IMR-90 (cell line): ENCODE data around the gene XYLT2.

ENCODE experiments used
- BHLHE40 ChIP-seq: fragments of 150-350 bp; IDR thresholded peaks from 2 replicates; pipeline ENCODE4 v1.6.1; 2016; ENCODE audit warnings: mild to moderate bottlenecking, low read depth, low read length
- CEBPB ChIP-seq: IDR thresholded peaks from 2 replicates; pipeline ENCODE4 v1.6.1; 2012; ENCODE audit warnings: low read depth, low read length, improper control_type of control experiment
- FOS ChIP-seq: fragments of 150-350 bp; IDR thresholded peaks from 2 replicates; pipeline ENCODE4 v1.6.1; 2016; ENCODE audit warnings: low read depth, low read length
- MAZ ChIP-seq: IDR thresholded peaks from 2 replicates; pipeline ENCODE4 v1.6.1; 2012; ENCODE audit warnings: low read depth, mild to moderate bottlenecking, low read length, improper control_type of control experiment, moderate library complexity, borderline replicate concordance
- POLR2A ChIP-seq: IDR thresholded peaks from 2 replicates; pipeline ENCODE4 v1.6.1; 2012; ENCODE audit warnings: mild to moderate bottlenecking, low read depth, low read length
- RCOR1 ChIP-seq: IDR thresholded peaks from 2 replicates; pipeline ENCODE4 v1.6.1; 2012; ENCODE audit warnings: mild to moderate bottlenecking, low read length, improper control_type of control experiment; ENCODE audit not compliant: insufficient replicate concordance
- SMC3 ChIP-seq: fragments of 150-350 bp; IDR thresholded peaks from 2 replicates; pipeline ENCODE4 v1.6.1; 2016; ENCODE audit warnings: low read depth, mild to moderate bottlenecking, antibody characterized with exemption, low read length, moderate library complexity
- TF ChIP-seq, protein P1 (sequence below): conservative IDR thresholded peaks from 2 replicates; pipeline ENCODE4 v1.5.1; 2012; ENCODE audit warnings: mild to moderate bottlenecking, low read depth, low read length, improper control_type of control experiment
- TF ChIP-seq, protein P2 (sequence below): fragments of 150-350 bp; IDR thresholded peaks from 2 replicates; pipeline ENCODE4 v1.6.1; 2017; ENCODE audit warnings: mild to moderate bottlenecking, antibody characterized with exemption, low read length, low read depth

DNA sequence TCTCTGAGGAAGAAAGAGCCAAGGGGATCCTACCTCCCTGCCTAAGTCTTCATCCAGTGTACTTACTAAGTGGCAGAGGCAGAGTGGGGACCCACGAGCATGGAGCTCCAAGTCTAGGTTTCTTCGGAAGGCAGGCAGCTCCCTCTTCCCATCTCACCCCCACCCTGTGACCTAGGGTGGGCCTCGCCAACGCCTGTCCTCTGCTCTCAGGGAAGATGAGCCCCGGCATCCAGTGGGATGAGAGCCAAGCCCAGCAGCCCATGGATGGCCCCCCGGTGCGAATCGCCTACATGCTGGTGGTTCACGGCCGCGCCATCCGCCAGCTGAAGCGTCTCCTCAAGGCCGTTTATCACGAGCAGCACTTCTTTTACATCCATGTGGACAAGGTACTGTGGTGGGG is 8.3 kb downstream of the XYLT2 start:
- TF ChIP-seq, protein P1, sequence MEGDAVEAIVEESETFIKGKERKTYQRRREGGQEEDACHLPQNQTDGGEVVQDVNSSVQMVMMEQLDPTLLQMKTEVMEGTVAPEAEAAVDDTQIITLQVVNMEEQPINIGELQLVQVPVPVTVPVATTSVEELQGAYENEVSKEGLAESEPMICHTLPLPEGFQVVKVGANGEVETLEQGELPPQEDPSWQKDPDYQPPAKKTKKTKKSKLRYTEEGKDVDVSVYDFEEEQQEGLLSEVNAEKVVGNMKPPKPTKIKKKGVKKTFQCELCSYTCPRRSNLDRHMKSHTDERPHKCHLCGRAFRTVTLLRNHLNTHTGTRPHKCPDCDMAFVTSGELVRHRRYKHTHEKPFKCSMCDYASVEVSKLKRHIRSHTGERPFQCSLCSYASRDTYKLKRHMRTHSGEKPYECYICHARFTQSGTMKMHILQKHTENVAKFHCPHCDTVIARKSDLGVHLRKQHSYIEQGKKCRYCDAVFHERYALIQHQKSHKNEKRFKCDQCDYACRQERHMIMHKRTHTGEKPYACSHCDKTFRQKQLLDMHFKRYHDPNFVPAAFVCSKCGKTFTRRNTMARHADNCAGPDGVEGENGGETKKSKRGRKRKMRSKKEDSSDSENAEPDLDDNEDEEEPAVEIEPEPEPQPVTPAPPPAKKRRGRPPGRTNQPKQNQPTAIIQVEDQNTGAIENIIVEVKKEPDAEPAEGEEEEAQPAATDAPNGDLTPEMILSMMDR = no peak
- TF ChIP-seq POLR2A (no peak), CEBPB (no peak), BHLHE40 (no peak), RCOR1 (no peak), MAZ (no peak), FOS (no peak), SMC3 (no peak)
- TF ChIP-seq, protein P2, sequence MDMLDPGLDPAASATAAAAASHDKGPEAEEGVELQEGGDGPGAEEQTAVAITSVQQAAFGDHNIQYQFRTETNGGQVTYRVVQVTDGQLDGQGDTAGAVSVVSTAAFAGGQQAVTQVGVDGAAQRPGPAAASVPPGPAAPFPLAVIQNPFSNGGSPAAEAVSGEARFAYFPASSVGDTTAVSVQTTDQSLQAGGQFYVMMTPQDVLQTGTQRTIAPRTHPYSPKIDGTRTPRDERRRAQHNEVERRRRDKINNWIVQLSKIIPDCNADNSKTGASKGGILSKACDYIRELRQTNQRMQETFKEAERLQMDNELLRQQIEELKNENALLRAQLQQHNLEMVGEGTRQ = no peak
